HepG2 (cell line): Measurements from ENCODE around the gene TGM1. TPM values are rescaled to one million over a fixed set of nuclear protein-coding genes. Genes with fewer than 3 reads are reported as not detected.

Experiments
- AGO2 ChIP-seq: fragments of 200-400 bp; formaldehyde crosslinking; optimal IDR thresholded peaks from 2 replicates; pipeline ENCODE3; 2017; ENCODE audit warnings: mild to moderate bottlenecking, low read depth, low read length, moderate library complexity
- ARNT2 ChIP-seq: sonication (generic); formaldehyde crosslinking; IDR thresholded peaks from 2 replicates; pipeline ENCODE4 v1.8.0; 2022; ENCODE audit warnings: mild to moderate bottlenecking, low read depth, missing genetic modification reagents, moderate library complexity
- ATAD3A ChIP-seq: sonication (generic); formaldehyde crosslinking; IDR thresholded peaks from 2 replicates; pipeline ENCODE4 v1.4.0; 2020; ENCODE audit warnings: missing genetic modification reagents
- BATF2 ChIP-seq: sonication (generic); formaldehyde crosslinking; IDR thresholded peaks from 2 replicates; pipeline ENCODE4 v1.8.0; 2022; ENCODE audit warnings: mild to moderate bottlenecking, missing genetic modification reagents, moderate library complexity
- DNMT3B ChIP-seq: conservative IDR thresholded peaks from 2 replicates; pipeline ENCODE4 v1.6.1; 2016; ENCODE audit warnings: missing biosample characterization, control low read depth
- ETV6 ChIP-seq: sonication (generic); formaldehyde crosslinking; conservative IDR thresholded peaks from 2 replicates; pipeline ENCODE4 v1.4.0; 2020; ENCODE audit warnings: missing genetic modification reagents
- GABPB1 ChIP-seq: IDR thresholded peaks from 2 replicates; pipeline ENCODE4 v1.6.1; 2016; ENCODE audit warnings: mild to moderate bottlenecking, missing genetic modification reagents, moderate library complexity, missing compliant biosample characterization
- GATAD2A ChIP-seq: IDR thresholded peaks from 2 replicates; pipeline ENCODE4 v1.6.1; 2016
- HDAC1 ChIP-seq: sonication (generic); formaldehyde crosslinking; IDR thresholded peaks from 2 replicates; pipeline ENCODE4 v1.5.1; 2020; ENCODE audit warnings: mild to moderate bottlenecking, missing genetic modification reagents
- MTF2 ChIP-seq: sonication (generic); formaldehyde crosslinking; IDR thresholded peaks from 2 replicates; pipeline ENCODE4 v1.5.0; 2020; ENCODE audit warnings: missing genetic modification reagents, borderline replicate concordance
- NR2F1 ChIP-seq, 2 experiments: fragments of 450-650 bp in 1 of 2; formaldehyde crosslinking in 1 of 2; IDR thresholded peaks; 2 replicates each; pipeline versions ENCODE4 v1.5.0 to v1.6.1; 2016 to 2020; ENCODE audit warnings: mild to moderate bottlenecking in 1 of 2, missing compliant biosample characterization in 1 of 2, missing genetic modification reagents in 1 of 2, moderate library complexity in 1 of 2
- NR2F6 ChIP-seq, 2 experiments: IDR thresholded peaks; 2 replicates each; pipeline ENCODE4 v1.6.1; 2016; ENCODE audit warnings: antibody characterized with exemption in 1 of 2, mild to moderate bottlenecking in 1 of 2
- PITX1 ChIP-seq: sonication (generic); formaldehyde crosslinking; IDR thresholded peaks from 2 replicates; pipeline ENCODE4 v1.5.1; 2020; ENCODE audit warnings: mild to moderate bottlenecking, missing genetic modification reagents
- POLR2G ChIP-seq: fragments of 200-400 bp; formaldehyde crosslinking; IDR thresholded peaks from 2 replicates; pipeline ENCODE4 v1.6.1; 2018; ENCODE audit warnings: mild to moderate bottlenecking, low read depth, low read length, moderate library complexity
- RELA ChIP-seq: sonication (generic); formaldehyde crosslinking; IDR thresholded peaks from 2 replicates; pipeline ENCODE4 v1.4.0; 2020; ENCODE audit warnings: missing genetic modification reagents
- RFX3 ChIP-seq: IDR thresholded peaks from 2 replicates; pipeline ENCODE4 v1.6.1; 2016; ENCODE audit warnings: missing biosample characterization, missing genetic modification reagents
- THAP11 ChIP-seq: IDR thresholded peaks from 2 replicates; pipeline ENCODE4 v1.6.1; 2016; ENCODE audit warnings: missing biosample characterization, missing genetic modification reagents
- ZBTB7A ChIP-seq: sonication (generic); formaldehyde crosslinking; IDR thresholded peaks from 2 replicates; pipeline ENCODE4 v1.8.0; 2022; ENCODE audit warnings: mild to moderate bottlenecking, missing genetic modification reagents
- ZFP36 ChIP-seq: fragments of 150-350 bp; IDR thresholded peaks from 2 replicates; pipeline ENCODE4 v1.6.1; 2018; ENCODE audit warnings: borderline replicate concordance, low read length, low read depth; ENCODE audit not compliant: partially characterized antibody
- ZNF10 ChIP-seq: sonication (generic); formaldehyde crosslinking; IDR thresholded peaks from 2 replicates; pipeline ENCODE4 v1.4.0; 2020; ENCODE audit warnings: mild to moderate bottlenecking, low read depth, missing genetic modification reagents, borderline replicate concordance
- ZNF160 ChIP-seq: sonication (generic); formaldehyde crosslinking; IDR thresholded peaks from 2 replicates; pipeline ENCODE4 v1.8.0; 2022; ENCODE audit warnings: mild to moderate bottlenecking, inconsistent platforms, missing genetic modification reagents
- ZNF281 ChIP-seq: sonication (generic); formaldehyde crosslinking; IDR thresholded peaks from 2 replicates; pipeline ENCODE4 v1.4.0; 2020; ENCODE audit warnings: missing genetic modification reagents, borderline replicate concordance
- ZNF333 ChIP-seq: sonication (generic); formaldehyde crosslinking; IDR thresholded peaks from 2 replicates; pipeline ENCODE4 v1.4.0; 2020; ENCODE audit warnings: mild to moderate bottlenecking, missing genetic modification reagents, borderline replicate concordance
- ZNF563 ChIP-seq: sonication (generic); formaldehyde crosslinking; IDR thresholded peaks from 2 replicates; pipeline ENCODE4 v1.8.0; 2022; ENCODE audit warnings: mild to moderate bottlenecking, moderate library complexity, missing genetic modification reagents
- ZNF616 ChIP-seq: sonication (generic); formaldehyde crosslinking; IDR thresholded peaks from 2 replicates; pipeline ENCODE4 v1.5.0; 2020; ENCODE audit warnings: low read depth, mild to moderate bottlenecking, missing genetic modification reagents
- ZNF747 ChIP-seq: sonication (generic); formaldehyde crosslinking; IDR thresholded peaks from 2 replicates; pipeline ENCODE4 v1.8.1; 2023; ENCODE audit warnings: missing genetic modification reagents, mild to moderate bottlenecking, borderline replicate concordance
- ZNF878 ChIP-seq: sonication (generic); formaldehyde crosslinking; IDR thresholded peaks from 2 replicates; pipeline ENCODE4 v1.8.1; 2023; ENCODE audit warnings: mild to moderate bottlenecking, missing genetic modification reagents, moderate library complexity
- ZSCAN31 ChIP-seq: sonication (generic); formaldehyde crosslinking; IDR thresholded peaks from 2 replicates; pipeline ENCODE4 v1.5.0; 2020; ENCODE audit warnings: low read depth, mild to moderate bottlenecking, missing genetic modification reagents
- polyA plus RNA-seq, 8 experiments: library from polyadenylated mRNA; depleted of rRNA in 3 of 8; stranded (reverse) in 7 of 8; unstranded in 1 of 8; fragments of >200 nt; fragmentation: Illumina TruSeq in 4 of 8; extraction: Trizol in 4 of 8; gene quantifications; 2 replicates each; pipeline versions ENCODE4 v1.2.1 to v1.2.3, GENCODE V29; 2011 to 2016; ENCODE audit warnings: low read depth in 4 of 8, missing spikeins in 1 of 8, mixed read lengths in 1 of 8; ENCODE audit not compliant: insufficient read depth in 1 of 8
- total RNA-seq, 5 experiments: library from RNA; depleted of rRNA; stranded (reverse); fragments of >200 nt; fragmentation: Illumina TruSeq; extraction: Trizol; gene quantifications; 2 replicates each; pipeline ENCODE4 v1.2.3, GENCODE V29; 2016; ENCODE audit warnings: low read depth in 1 of 5

Gene TGM1
- total and polyA plus RNA-seq, 2 of the 13 experiments (the other 11 are each of a cell fraction or from before 2014, with no cell fraction given) = 3.2 to 10.6 TPM

GRCh38 chr14:24255931-24256711 is 6.9 kb downstream of the TGM1 start (continued):
- TF ChIP-seq NR2F1 (CRISPR knock-in tag; IDR thresholded peaks at IDR 0.05) (peak in 1 of 2 experiments; percentile 80; a peak in 1 of 4 replicates), ZFP36 (no peak), BATF2 (CRISPR knock-in tag) (no peak), ZNF616 (no peak), THAP11 (CRISPR knock-in tag) (peak; percentile 26; the same call in 1 of the 2 replicates), PITX1 (CRISPR knock-in tag) (0 out of 2 replicates have a peak, but pooled peaks have one; percentile 33), ZNF333 (CRISPR knock-in tag) (peak; percentile 48; the same call in 1 of the 2 replicates), GABPB1 (0 out of 2 replicates have a peak, but pooled peaks have one; percentile 12), AGO2 (no peak), RELA (CRISPR knock-in tag) (no peak), DNMT3B (CRISPR knock-in tag) (no peak), MTF2 (no peak), RFX3 (no peak), HDAC1 (CRISPR knock-in tag) (peak; percentile 71), ZBTB7A (CRISPR knock-in tag) (peak; percentile 70; the same call in 1 of the 2 replicates), ZNF160 (CRISPR knock-in tag) (peak; percentile 52; the same call in 1 of the 2 replicates), ZSCAN31 (CRISPR knock-in tag) (peak; percentile 72; the same call in 1 of the 2 replicates), NR2F6 (IDR thresholded peaks at IDR 0.05) (peak; percentile 88), NR2F6 (CRISPR knock-in tag; IDR thresholded peaks at IDR 0.05) (peak; percentile 77), ZNF563 (peak; percentile 49; the same call in 1 of the 2 replicates), ZNF10 (no peak), ZNF747 (CRISPR knock-in tag) (peak; percentile 65; the same call in 1 of the 2 replicates), POLR2G (no peak), ARNT2 (CRISPR knock-in tag) (no peak), ZNF878 (CRISPR knock-in tag) (peak; percentile 79; the same call in 1 of the 2 replicates), ATAD3A (no peak), ETV6 (CRISPR knock-in tag) (no peak), ZNF281 (peak; percentile 67; the same call in 1 of the 2 replicates), GATAD2A (peak; percentile 58)
